ENCODE results near the gene LAMA5.

GRCh38 chr20:62301111-62301668, 65.9 kb downstream of the LAMA5 start:
- TF ChIP-seq CTCF (conservative IDR thresholded peaks at IDR 0.05; ENCODE audit: low read length): no peak
- no peak for TF ChIP-seq EZH2phosphoT487 (IDR thresholded peaks at IDR 0.05; ENCODE audit: borderline replicate concordance, low read depth, low read length)

Measured in OCI-LY7 (cell line).